HG03469 (cell line): Measurements from ENCODE around the gene TNXB.

ENCODE experiments used
- ATAC-seq: cut with Tn5 transposase; IDR thresholded peaks from one replicate; pipeline ENCODE4 v1.9.1; 2021; ENCODE audit warnings: mild to moderate bottlenecking, moderate library complexity, moderate number of reproducible peaks; ENCODE audit not compliant: unreplicated experiment

Gene TNXB, protein sequence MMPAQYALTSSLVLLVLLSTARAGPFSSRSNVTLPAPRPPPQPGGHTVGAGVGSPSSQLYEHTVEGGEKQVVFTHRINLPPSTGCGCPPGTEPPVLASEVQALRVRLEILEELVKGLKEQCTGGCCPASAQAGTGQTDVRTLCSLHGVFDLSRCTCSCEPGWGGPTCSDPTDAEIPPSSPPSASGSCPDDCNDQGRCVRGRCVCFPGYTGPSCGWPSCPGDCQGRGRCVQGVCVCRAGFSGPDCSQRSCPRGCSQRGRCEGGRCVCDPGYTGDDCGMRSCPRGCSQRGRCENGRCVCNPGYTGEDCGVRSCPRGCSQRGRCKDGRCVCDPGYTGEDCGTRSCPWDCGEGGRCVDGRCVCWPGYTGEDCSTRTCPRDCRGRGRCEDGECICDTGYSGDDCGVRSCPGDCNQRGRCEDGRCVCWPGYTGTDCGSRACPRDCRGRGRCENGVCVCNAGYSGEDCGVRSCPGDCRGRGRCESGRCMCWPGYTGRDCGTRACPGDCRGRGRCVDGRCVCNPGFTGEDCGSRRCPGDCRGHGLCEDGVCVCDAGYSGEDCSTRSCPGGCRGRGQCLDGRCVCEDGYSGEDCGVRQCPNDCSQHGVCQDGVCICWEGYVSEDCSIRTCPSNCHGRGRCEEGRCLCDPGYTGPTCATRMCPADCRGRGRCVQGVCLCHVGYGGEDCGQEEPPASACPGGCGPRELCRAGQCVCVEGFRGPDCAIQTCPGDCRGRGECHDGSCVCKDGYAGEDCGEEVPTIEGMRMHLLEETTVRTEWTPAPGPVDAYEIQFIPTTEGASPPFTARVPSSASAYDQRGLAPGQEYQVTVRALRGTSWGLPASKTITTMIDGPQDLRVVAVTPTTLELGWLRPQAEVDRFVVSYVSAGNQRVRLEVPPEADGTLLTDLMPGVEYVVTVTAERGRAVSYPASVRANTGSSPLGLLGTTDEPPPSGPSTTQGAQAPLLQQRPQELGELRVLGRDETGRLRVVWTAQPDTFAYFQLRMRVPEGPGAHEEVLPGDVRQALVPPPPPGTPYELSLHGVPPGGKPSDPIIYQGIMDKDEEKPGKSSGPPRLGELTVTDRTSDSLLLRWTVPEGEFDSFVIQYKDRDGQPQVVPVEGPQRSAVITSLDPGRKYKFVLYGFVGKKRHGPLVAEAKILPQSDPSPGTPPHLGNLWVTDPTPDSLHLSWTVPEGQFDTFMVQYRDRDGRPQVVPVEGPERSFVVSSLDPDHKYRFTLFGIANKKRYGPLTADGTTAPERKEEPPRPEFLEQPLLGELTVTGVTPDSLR (N-terminal part only)

DNA sequence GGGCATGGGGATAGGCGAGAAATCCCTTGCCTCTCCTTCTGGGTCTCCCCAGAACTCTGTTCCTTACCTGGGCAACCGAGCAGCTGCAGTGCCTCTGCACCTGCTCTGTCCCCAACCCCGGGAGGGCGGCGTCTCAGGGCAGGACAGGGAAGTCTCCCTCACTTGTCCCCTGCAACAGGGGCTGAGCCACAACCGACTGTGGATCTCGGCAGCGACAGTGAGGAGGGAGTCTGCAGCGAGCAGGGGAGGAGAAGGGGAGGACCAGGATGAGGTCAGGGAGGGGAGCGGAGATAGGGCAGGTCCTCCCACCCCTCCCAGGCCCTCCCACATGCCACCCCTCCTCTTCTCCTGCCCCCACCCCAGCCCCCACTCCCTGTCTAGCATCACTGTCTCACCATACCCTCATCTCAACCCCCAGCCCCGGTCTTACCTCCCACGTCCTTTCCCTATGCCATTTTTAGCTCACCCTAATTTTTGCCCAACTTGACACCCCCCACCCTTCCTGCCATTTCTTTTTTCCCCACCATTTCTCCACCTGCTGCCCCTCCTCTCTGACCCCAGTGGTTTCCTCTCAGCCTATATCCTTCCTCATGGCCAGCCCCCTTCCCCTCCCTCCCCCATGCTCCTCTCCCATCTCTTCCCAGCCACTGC is at the start of gene TNXB:
Gene TNXB (minus strand): TSS at position 225 of the 651 bp plus-strand sequence. CDS start 11,140 bp downstream, outside the sequence.
- ATAC-seq: no peak

DNA sequence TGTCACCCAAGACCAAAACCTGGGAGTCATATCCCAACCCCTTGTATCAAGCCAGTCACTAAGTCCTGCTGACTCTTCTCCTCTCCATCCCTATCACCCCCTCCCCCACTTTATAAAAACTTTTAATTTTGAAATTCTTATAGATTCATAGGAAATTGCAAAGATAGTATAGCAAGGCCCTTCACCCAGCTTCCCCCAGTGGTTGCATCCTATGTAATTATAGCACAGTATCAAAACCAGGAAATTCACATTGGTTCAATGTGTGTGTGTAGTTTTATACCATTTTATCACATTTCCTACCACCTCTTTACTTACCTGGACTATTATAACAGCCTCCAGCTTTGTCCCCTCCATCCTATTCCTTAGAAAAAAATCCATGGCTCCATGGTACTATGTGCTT is 48.9 kb upstream of the TNXB start:
- no peak for ATAC-seq

DNA sequence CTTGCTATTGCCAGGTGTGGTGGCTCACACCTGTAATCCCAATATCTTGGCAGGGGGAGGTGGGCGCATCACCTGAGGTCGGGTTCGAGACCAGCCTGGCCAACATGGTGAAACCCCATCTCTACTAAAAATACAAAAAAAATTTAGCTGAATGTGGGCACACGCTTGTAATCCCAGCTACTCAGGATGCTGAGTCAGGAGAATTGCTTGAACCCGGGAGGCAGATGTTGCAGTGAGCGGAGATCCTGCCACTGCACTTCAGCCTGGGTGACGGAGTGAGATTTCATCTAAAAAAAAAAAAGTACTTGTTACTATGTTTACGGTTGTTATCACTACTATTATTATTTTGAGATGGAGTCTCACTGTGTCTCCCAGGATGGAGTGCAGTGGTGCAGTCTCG is 47.8 kb upstream of the TNXB start:
- no peak for ATAC-seq

DNA sequence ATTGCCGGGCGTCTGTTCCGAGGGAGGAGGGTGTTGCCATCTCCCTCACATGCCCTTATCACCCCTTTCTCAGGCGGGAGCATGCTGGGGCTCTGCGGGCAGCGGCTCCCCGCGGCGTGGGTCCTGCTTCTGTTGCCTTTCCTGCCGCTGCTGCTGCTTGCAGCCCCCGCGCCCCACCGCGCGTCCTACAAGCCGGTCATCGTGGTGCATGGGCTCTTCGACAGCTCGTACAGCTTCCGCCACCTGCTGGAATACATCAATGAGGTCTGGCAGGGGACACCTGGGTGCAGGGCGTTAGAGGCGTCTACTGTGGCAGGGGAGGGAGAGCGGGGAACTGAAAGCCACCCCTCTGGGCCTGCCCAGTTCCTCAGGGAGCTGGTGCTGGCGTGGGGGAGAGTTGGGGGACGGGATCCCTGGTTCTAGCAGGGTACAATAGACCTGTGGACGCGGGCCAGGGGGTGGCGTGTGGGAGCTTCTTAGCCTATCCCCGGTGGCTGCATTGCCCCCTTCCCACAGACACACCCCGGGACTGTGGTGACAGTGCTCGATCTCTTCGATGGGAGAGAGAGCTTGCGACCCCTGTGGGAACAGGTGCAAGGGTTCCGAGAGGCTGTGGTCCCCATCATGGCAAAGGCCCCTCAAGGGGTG is 45.5 kb upstream of the TNXB start:
- ATAC-seq: no peak

DNA sequence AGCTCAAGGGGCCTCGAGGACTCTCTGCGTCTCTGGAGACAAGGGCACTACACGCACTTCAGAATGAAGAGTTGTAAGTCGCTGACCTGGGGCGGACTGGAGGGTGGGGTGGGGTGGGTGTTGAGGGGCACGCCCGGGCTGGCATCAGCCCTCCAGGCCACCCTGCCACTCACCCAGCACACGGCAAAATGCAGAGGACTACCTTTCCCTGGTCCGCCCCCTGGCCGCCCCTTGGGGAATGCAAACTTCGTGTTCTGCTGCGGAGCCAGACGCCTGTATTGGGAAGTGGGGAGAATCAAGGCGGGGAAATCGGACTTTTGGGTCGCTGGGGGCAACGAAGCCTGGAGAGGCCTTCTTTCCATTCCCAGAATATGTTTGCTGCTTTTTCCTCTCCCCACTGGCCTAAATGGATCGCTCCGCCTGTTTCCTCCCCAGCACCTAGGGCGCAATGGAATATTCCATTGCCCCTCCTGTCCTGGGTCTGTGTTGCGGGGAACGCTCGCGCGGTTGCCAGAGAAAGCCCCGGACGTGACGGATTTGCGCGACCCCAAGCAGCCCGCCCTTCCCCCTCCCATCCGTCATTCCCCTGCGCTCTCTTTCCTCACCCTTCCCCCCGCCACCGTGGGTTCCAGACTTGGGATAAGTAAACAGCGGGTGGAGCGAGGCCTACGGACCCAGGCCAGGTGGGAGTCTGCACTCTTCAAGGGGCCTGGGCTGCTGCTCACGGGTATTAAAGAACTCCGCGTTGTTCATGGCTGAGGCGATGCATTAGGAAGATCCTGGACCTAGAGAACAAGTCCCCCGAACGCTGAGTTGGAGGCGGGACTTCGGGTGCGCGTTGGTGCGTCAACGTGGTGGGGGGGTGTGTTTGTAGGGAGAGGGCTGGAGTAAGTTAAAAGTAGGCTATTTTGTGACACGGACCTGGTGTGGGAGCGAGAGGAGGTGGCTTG is 44.7 kb upstream of the TNXB start, which contains the start of gene PPT2:
Gene PPT2 (plus strand): TSS at position 578 of the 950 bp plus-strand sequence. CDS start 454 bp downstream, outside the sequence.
- no peak for ATAC-seq

DNA sequence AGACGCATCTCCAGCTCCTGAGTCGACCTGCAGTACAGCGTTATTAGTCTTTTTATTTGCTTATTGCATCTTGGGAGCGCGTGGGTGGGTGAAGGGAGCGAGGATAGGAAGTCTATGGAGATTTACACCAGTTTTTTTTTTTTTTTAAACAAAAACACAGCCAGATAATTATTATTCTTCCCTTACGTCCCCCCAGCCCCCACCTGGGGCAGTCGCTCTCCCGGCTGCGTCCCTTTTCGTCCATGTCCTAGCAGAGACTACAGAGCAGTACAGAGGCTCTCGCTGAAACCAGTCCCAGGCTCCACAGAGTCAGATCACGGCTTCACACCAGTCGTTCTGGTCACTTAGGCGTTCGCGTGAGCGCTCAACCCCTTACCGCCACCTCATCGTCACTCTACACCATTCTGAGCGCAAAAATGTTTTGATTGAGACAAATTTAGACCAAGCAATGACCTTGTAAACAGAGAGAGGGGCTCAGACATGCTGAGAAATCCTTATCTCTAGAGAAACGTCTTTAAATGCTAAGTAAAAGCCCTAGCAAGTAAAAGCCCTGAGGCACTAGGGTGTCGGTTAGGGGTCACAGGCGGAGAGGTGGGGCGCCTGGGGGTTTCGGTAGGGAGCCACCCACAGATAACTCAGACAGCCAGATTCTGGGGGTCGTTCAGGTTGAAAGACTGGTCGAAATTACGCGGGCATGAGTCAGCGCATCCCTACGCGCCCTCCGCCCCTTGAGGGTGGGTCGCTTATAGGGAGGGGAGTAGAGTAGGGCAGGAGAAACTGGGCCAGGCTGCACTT is 43.8 kb upstream of the TNXB start:
- no peak for ATAC-seq

DNA sequence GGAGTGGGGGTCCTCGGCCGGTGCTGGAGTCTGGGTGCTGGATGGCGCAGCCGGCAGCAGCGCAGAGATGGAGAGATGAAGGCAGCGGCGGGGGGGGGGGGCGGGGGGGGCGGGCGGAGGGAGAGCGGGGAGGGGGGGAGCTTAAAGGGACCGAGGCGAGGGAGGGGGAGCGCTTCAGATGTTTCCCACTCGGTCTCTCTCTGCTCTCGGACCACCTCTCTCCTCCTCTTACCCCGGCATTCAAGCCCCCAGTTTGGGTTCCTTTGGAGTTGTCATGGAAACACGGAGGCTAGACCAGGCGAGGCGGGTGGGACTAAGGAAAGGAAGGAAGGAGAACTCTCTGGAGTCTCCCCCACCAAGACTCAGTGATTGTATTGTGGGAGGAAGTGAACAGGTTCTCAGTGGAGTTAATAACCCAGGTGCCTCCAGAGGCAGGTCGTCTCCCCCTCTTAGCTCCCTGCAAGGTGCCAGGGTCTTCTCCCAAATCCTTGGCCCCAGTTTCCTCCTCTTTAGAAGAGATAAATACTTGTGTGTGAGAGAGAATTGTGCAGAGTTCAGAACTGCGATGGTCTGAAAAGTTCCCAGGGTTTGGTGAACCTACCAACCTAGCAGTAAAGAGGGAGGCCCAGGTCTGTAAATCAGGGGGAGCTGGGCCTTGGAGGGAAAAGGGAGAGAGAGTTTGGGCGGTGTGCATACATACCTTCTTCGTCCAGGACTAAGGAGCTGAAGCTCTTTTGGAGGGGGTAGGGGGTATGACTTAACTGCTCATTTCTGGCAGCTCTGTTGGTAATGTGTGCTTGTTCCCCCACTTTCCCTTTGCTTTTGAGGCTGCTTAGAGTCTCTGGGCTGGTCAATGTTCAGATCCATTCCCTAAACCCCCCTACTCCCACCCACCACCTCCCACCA is 43.0 kb upstream of the TNXB start, which contains the start of gene PRRT1:
Gene PRRT1 (minus strand): TSS at position 77 of the 906 bp plus-strand sequence. CDS start 112 bp downstream, outside the sequence.
- ATAC-seq: no peak

DNA sequence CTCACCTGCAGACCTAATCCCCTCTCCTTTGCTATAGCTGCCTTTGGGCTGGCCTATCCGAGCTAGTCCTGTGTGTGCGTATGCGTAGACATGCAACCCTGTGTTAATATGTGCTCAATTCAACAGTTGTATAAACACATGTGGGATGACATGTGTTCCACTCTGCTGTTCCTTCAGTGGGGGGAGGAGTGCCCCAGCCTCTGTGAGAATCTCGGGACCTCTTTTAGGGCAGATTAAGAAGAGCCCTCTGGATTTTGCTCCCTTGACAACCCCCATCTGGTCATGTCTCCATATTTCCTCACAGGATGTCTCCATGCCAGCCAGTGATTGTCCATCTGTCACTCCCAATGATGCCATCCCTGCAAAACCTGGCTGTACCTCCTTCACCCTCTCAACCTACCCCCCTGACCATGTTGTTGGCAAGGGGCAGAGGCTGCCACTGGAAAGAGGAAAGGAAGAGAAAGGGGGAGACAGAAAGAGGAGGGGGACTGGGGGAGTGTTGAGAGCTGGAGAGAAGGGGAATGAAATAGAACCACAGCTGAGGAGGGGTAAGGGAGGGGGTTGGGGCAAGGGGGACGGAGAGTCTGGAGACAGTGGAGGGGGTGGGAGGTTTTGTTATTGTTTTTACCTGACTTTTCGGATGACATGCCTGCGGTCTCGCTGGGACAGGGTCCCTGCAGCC is 42.2 kb upstream of the TNXB start:
- ATAC-seq: no peak

DNA sequence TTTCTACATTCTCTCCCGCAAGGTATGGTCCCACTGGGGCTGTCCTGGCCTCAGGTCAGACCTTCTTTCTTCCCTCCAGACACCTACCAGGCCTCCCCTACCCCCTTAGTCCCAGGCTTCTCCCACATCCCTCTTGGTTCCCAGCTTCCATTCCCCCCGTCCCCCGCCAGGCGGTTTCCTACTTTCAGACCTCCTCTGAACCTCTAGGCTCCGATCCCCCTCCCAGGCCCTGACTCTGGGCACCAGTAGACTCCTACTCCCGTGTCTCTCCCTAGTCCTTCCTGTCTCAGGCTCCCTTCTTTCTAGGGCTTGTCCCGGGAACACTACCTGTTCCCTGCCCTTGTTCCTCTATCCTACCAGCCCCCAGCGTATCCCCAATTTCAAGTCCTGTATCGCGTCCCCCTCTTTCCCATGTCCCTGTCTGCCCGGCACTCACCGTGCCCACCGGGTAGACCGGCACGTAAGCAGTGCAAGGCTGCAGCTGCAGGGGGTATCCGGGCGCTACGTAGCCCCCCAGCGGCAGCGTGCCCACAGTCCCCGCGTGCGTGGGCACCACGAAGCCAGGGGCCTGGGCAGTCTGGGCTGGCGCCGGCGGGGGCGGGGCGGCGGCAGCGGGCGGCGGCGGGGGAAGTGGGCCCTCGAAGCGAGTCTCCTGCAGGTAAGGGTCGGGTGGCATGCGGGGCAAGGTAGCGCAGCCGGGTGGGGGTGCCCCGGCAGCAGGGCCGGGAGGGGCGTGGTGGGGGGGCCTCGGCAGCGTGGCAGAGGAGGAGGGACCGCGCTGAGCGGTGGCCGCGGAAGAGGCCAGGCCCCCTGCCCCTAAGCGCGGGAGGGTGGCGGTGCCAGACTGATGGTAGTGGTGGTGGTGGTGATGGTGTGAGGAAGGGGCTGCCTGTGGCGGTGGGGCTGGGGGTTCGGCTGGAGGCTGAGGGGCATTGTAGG is 41.1 kb upstream of the TNXB start:
- no peak for ATAC-seq

DNA sequence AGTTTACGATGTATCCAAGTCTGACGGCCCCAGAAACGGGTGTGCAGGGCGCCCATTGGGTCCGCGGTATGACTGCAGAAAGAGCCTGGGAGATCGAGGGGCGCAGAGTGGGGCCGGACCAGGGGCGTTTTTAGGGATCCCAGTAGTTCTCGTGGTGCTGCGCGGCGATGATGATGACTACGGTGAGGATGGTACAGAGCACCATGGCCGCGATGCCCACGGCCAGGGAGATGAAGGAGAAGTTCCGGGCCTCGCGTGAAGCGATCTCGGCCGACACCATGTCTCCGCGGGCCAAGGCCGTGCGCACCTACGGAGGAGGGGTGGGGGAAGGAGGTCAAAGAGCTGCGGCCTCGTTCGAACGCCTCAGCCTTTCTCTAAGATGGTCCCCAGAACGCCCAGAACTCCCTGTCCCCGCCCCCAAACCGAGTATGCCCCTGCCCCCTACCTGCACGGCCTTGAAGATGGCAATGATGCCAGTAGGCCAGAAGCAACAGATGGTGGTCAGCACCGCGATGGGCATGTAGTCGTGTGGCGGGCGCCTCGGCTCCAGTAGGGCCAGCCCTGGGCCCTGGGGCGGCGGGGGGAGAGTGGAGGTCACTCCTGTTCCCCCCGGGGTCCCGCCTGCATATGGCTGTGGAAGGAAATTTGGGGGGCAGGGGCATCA is 40.1 kb upstream of the TNXB start:
- no peak for ATAC-seq

DNA sequence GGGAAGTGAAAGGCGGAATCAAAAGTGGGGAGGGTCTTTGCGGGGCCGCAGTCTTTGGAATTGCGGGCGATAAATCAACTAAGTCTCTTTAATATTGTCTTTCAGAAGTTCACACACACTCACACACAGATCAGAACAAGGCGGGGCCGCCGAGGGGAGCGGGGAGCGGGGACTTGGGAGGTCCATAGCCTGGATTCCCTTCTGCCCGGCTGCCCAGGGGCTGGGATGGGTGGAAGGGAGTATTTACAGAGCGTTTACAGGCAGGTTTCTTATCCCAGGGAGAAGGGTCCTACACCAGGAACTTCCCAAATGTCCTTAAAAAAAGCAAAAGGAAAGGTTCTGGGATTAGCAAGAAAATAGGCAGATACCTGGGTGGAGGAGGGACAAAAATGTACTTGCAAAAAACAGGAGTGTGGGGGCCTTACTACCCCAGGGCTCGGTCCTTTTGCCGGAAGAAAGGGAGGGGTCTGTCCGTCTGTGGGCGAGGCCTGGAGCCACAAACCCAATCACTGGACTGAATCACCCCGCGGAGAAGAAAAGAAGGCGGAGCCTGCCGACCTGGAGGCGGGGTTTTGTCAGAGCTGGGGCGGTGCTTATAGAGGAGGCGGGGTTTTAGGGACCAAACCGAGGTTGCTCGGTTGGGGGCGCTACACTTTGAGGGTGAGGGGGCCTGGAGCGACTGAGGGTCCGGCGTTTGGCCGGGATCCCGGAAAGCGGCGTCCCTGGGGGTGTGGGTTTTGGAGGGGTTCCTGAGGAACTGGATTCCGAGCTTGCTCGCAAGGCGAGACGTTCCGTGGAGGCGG is 39.4 kb upstream of the TNXB start:
- ATAC-seq: no peak

DNA sequence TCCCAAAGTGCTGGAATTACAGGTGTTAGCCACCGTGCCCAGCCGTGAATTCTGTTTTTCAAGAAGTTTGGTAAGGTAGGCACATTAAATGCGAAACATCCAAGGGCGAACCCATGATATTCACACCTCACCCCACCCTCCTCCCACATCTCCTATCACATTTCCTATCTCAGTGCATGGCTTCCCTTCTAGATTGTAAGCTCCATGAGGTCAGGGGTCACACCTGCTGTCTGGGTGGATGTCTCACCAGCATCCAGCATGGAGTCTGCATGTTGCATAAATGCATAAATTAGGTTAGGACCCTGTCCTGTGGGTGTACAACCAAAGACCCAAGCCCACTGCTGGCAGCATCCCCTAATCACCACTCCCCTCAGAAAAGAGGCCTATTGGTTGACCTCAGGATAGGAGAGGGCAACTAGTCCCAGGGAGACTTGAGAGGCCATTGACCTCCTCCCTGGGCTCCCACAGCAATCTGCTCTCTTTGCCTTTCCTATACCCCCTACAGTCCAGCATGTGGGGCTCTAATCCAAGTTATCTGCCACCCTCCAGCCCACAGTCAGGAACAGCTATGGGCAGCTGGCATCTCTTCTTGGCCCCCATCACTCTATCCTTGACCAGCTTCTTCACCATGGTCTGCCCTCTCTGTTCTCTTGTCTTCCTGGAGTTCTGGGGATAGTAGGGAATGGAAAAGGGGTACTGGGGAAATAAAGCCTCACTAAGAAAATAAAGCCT is 38.4 kb upstream of the TNXB start:
- ATAC-seq: no peak

DNA sequence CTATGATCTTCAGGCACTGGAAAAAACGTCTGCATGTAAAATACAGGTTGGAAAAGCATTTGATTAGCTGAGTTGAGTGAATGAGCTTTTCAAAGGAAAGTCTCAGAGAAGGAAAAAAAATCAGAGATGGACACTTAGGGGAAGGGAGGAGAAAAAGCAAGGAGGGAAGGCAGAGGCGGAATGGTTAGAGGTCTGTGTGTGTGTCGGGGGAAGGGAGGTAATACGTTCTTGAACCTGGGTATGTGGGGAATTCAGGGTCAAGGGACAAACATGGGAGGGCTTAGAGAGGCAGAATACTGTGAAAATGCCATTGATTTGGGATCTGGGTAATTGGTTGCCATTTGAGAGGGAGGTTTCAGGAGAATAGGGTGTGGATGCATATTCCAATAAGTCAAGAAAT is 37.5 kb upstream of the TNXB start:
- no peak for ATAC-seq
